Neutrophil (primary cell): Measurements from ENCODE around the gene MEX3B.

Experiments
- H3K27ac ChIP-seq: fragments of 200-600 bp; sonication (generic); 2 replicates; pipeline ENCODE4 v1.5.1; 2016; ENCODE audit warnings: mild to moderate bottlenecking, moderate library complexity
- H3K27me3 ChIP-seq: fragments of 200-600 bp; sonication (generic); 2 replicates; pipeline ENCODE4 v1.6.0; 2016; ENCODE audit warnings: mild to moderate bottlenecking
- H3K36me3 ChIP-seq: fragments of 200-600 bp; sonication (generic); 2 replicates; pipeline ENCODE4 v1.5.1; 2017
- H3K4me1 ChIP-seq, 2 experiments: fragments of 200-600 bp in 1 of 2; sonication (generic) in 1 of 2; 1 replicate in 1 of 2; 2 replicates in 1 of 2; pipeline versions ENCODE4 v1.5.1 to v1.6.1; 2013 to 2016; ENCODE audit warnings: low read depth in 1 of 2, low read length in 1 of 2, mild to moderate bottlenecking in 1 of 2, moderate library complexity in 1 of 2; ENCODE audit not compliant: control insufficient read depth in 1 of 2, insufficient read depth in 1 of 2
- H3K4me3 ChIP-seq, 2 experiments: fragments of 200-600 bp in 1 of 2; sonication (generic) in 1 of 2; 1 replicate in 1 of 2; 2 replicates in 1 of 2; pipeline ENCODE4 v1.5.1; 2013 to 2016; ENCODE audit warnings: low read depth in 1 of 2, low read length in 1 of 2, mild to moderate bottlenecking in 1 of 2, moderate library complexity in 1 of 2
- H3K9me3 ChIP-seq: fragments of 200-600 bp; sonication (generic); 2 replicates; pipeline ENCODE4 v1.5.1; 2016
- CTCF ChIP-seq: fragments of 200-600 bp; sonication (generic); IDR thresholded peaks from 2 replicates; pipeline ENCODE4 v1.5.1; 2016; ENCODE audit warnings: antibody characterized with exemption

Gene MEX3B

GRCh38 chr15:82058026-82058425 is 12.2 kb upstream of the MEX3B start:
- H3K9me3 ChIP-seq: no peaks in the 10 kb centered on the region
- TF ChIP-seq CTCF: no peak
- H3K36me3 ChIP-seq: no peaks in the 10 kb centered on the region
- H3K4me3 ChIP-seq: no peak overlapping the region
- H3K27ac ChIP-seq: no peak overlapping the region
- no peaks in the 10 kb centered on the region for H3K4me1 ChIP-seq
- peaks cover 63% of the 10 kb centered on the region for H3K27me3 ChIP-seq

GRCh38 chr15:82056958-82057823 is 11.4 kb upstream of the MEX3B start:
- Histone ChIP-seq H3K27ac (no peak overlapping the region), H3K4me1 (no peaks in the 10 kb centered on the region), H3K36me3 (no peaks in the 10 kb centered on the region), H3K27me3 (peaks cover 59% of the 10 kb centered on the region), H3K9me3 (no peaks in the 10 kb centered on the region), H3K4me3 (no peak overlapping the region)
- TF ChIP-seq CTCF: no peak

GRCh38 chr15:82052751-82053150 is 6.9 kb upstream of the MEX3B start:
- no peaks in the 10 kb centered on the region for H3K9me3 ChIP-seq
- TF ChIP-seq CTCF: no peak

GRCh38 chr15:82051664-82052063 is 5.8 kb upstream of the MEX3B start:
- Histone ChIP-seq H3K4me1 (peaks cover 8 to 9% of the 10 kb centered on the region in 2 experiments), H3K27ac (no peak overlapping the region), H3K27me3 (peaks cover 64% of the 10 kb centered on the region), H3K4me3 (no peak overlapping the region), H3K9me3 (no peaks in the 10 kb centered on the region), H3K36me3 (no peaks in the 10 kb centered on the region)
- TF ChIP-seq CTCF: no peak

More at GRCh38 chr15:82052751-82053150, 6.9 kb upstream of the MEX3B start:
- Histone ChIP-seq H3K27ac (no peak overlapping the region), H3K4me3 (no peak overlapping the region), H3K36me3 (no peaks in the 10 kb centered on the region), H3K4me1 (peaks cover under 1% of the 10 kb centered on the region in 2 experiments), H3K27me3 (peaks cover 65% of the 10 kb centered on the region)

GRCh38 chr15:82048811-82049210 is 3.0 kb upstream of the MEX3B start:
- no peak overlapping the region for H3K27ac ChIP-seq
- TF ChIP-seq CTCF: no peak
- H3K36me3 ChIP-seq: no peaks in the 10 kb centered on the region
- peaks cover 83% of the 10 kb centered on the region for H3K27me3 ChIP-seq
- H3K4me1 ChIP-seq: peaks cover 31% of the 10 kb centered on the region in 2 experiments
- H3K4me3 ChIP-seq: no peak overlapping the region
- no peaks in the 10 kb centered on the region for H3K9me3 ChIP-seq
